HG03469 (cell line): Measurements from ENCODE around the gene SNAP29.
A peak's percentile ranks its signal among the peaks of the same experiment; 100 is the strongest.
"Not testable (repeated sequence)": the region's sequence is repeated elsewhere in the genome, so short reads cannot be mapped to it uniquely, and the experiment has no call there.

ENCODE experiments used
- ATAC-seq: cut with Tn5 transposase; IDR thresholded peaks from one replicate; pipeline ENCODE4 v1.9.1; 2021; ENCODE audit warnings: mild to moderate bottlenecking, moderate library complexity, moderate number of reproducible peaks; ENCODE audit not compliant: unreplicated experiment

SNAP29 gene

GRCh38 chr22:20834206-20834605, 24.6 kb upstream of the SNAP29 start:
- ATAC-seq: no peak

- ATAC-seq: no peak
Observed at GRCh38 chr22:20834725-20835124, 24.1 kb upstream of the SNAP29 start.

- ATAC-seq: no peak
Observed at GRCh38 chr22:20836987-20837823, 21.6 kb upstream of the SNAP29 start.

- ATAC-seq: not testable (repeated sequence)
Observed at GRCh38 chr22:20839354-20839753, 19.5 kb upstream of the SNAP29 start.

GRCh38 chr22:20839837-20840645, 18.8 kb upstream of the SNAP29 start:
- no peak for ATAC-seq

GRCh38 chr22:20840646-20841371, 18.0 kb upstream of the SNAP29 start:
- ATAC-seq: no peak

GRCh38 chr22:20843501-20843900, 15.3 kb upstream of the SNAP29 start:
- ATAC-seq: no peak

- no peak for ATAC-seq
Observed at GRCh38 chr22:20844055-20845037, 14.5 kb upstream of the SNAP29 start.

GRCh38 chr22:20847318-20847822, 11.4 kb upstream of the SNAP29 start:
- no peak for ATAC-seq

- ATAC-seq: no peak
Observed at GRCh38 chr22:20852076-20852475, 6.7 kb upstream of the SNAP29 start.

GRCh38 chr22:20852503-20852902, 6.3 kb upstream of the SNAP29 start:
- no peak for ATAC-seq

- ATAC-seq: no peak
Observed at GRCh38 chr22:20853236-20853660, 5.6 kb upstream of the SNAP29 start.

- ATAC-seq: no peak
Observed at GRCh38 chr22:20857247-20857643, 1.6 kb upstream of the SNAP29 start.

GRCh38 chr22:20857838-20858614, 781 bp upstream of the SNAP29 start:
- ATAC-seq: peak; percentile 21

- no peak for ATAC-seq
Observed at GRCh38 chr22:20859615-20860014, 808 bp downstream of the SNAP29 start.

GRCh38 chr22:20862540-20862939, 3.7 kb downstream of the SNAP29 start:
- no peak for ATAC-seq

- no peak for ATAC-seq
Observed at GRCh38 chr22:20863366-20863765, 4.6 kb downstream of the SNAP29 start.

- no peak for ATAC-seq
Observed at GRCh38 chr22:20864186-20864908, 5.5 kb downstream of the SNAP29 start.
